Neutrophil (primary cell): ENCODE measurements around the gene DNTT.

ENCODE experiments used
- H3K27ac ChIP-seq: fragments of 200-600 bp; sonication (generic); 2 replicates; pipeline ENCODE4 v1.5.1; 2016; ENCODE audit warnings: mild to moderate bottlenecking, moderate library complexity
- H3K27me3 ChIP-seq: fragments of 200-600 bp; sonication (generic); 2 replicates; pipeline ENCODE4 v1.6.0; 2016; ENCODE audit warnings: mild to moderate bottlenecking
- H3K36me3 ChIP-seq: fragments of 200-600 bp; sonication (generic); 2 replicates; pipeline ENCODE4 v1.5.1; 2017
- H3K4me1 ChIP-seq, 2 experiments: fragments of 200-600 bp in 1 of 2; sonication (generic) in 1 of 2; 1 replicate in 1 of 2; 2 replicates in 1 of 2; pipeline versions ENCODE4 v1.5.1 to v1.6.1; 2013 to 2016; ENCODE audit warnings: low read depth in 1 of 2, low read length in 1 of 2, mild to moderate bottlenecking in 1 of 2, moderate library complexity in 1 of 2; ENCODE audit not compliant: control insufficient read depth in 1 of 2, insufficient read depth in 1 of 2
- H3K4me3 ChIP-seq, 2 experiments: fragments of 200-600 bp in 1 of 2; sonication (generic) in 1 of 2; 1 replicate in 1 of 2; 2 replicates in 1 of 2; pipeline ENCODE4 v1.5.1; 2013 to 2016; ENCODE audit warnings: low read depth in 1 of 2, low read length in 1 of 2, mild to moderate bottlenecking in 1 of 2, moderate library complexity in 1 of 2
- H3K9me3 ChIP-seq: fragments of 200-600 bp; sonication (generic); 2 replicates; pipeline ENCODE4 v1.5.1; 2016
- TF ChIP-seq, protein P1 (sequence below): fragments of 200-600 bp; sonication (generic); IDR thresholded peaks from 2 replicates; pipeline ENCODE4 v1.5.1; 2016; ENCODE audit warnings: antibody characterized with exemption

Gene DNTT

DNA sequence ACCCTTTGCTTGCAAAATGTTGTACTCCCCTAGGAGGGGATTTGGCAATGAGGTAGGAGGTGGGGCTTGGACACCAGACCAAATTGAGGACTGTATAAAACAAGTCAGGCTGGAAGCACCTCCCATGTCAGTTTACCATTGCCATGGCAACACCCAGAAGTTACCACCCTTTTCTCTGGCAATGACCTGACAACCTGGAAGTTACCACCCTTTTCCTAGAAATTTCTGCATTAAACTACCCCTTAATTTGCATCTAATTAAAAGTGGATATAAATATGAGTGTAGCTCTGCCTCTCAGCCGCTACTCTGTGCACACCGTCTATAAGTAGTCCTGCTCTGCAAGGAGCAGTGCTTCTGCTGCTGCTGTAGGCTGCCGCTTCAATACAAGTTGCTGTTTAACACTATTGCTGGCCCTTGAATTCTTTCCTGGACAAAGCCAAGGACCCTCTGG is 25.0 kb upstream of the DNTT start:
- H3K9me3 ChIP-seq, result no peaks in the 10 kb centered on the region
- no peak overlapping the region for H3K4me3 ChIP-seq
- TF ChIP-seq, protein P1, sequence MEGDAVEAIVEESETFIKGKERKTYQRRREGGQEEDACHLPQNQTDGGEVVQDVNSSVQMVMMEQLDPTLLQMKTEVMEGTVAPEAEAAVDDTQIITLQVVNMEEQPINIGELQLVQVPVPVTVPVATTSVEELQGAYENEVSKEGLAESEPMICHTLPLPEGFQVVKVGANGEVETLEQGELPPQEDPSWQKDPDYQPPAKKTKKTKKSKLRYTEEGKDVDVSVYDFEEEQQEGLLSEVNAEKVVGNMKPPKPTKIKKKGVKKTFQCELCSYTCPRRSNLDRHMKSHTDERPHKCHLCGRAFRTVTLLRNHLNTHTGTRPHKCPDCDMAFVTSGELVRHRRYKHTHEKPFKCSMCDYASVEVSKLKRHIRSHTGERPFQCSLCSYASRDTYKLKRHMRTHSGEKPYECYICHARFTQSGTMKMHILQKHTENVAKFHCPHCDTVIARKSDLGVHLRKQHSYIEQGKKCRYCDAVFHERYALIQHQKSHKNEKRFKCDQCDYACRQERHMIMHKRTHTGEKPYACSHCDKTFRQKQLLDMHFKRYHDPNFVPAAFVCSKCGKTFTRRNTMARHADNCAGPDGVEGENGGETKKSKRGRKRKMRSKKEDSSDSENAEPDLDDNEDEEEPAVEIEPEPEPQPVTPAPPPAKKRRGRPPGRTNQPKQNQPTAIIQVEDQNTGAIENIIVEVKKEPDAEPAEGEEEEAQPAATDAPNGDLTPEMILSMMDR, result no peak
- H3K27ac ChIP-seq, result no peak overlapping the region
- no peaks in the 10 kb centered on the region for H3K4me1 ChIP-seq
- no peaks in the 10 kb centered on the region for H3K27me3 ChIP-seq
- H3K36me3 ChIP-seq, result no peaks in the 10 kb centered on the region

DNA sequence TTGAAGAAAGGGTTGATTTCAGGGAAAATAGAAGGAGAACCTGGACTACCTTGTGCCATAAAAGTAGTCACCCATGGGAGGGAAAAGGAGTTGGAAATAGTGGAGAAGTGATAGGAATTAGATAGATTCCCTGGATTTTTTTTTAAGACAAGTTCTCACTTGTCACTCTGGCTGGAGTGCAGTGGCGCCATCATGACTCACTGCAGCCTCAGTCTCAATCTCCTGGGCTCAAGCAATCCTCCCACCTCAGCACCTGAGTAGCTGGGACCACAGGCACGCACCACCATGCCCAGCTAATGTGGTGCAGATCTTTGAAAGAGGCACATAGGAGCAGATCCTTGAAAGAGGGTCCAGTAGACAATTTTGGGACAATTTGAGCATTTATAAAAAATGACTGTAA is 23.4 kb upstream of the DNTT start:
- H3K4me3 ChIP-seq, result no peak overlapping the region
- no peaks in the 10 kb centered on the region for H3K9me3 ChIP-seq
- H3K27ac ChIP-seq, result no peak overlapping the region
- H3K36me3 ChIP-seq, result no peaks in the 10 kb centered on the region
- no peaks in the 10 kb centered on the region for H3K4me1 ChIP-seq
- H3K27me3 ChIP-seq, result no peaks in the 10 kb centered on the region
- TF ChIP-seq, protein P1, result no peak

DNA sequence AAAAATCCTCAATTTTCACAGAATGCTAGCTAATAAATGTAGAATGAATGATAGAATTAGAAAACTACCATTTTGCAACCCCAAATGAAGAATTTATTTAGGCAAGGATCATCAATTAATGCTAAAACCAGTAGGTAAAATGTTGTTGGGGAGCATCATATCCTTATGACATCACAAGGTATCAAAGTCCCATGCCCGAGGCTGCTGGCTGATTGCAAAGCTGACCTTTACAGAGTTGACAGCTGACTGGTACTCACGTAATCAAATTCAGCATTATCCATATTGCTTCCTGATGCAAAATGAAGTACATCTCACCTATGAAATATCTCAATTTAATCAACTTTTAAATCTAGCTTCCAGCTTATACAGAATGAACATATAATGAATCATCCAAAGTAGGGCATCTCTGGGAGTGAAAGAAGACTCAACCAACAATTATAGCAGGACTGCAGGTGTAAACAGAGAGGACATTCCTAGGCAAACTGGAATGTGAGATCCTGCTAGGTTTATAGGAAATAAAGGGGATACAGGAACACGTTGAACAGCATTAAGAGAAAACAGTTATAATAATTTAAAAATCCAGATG is 22.7 kb upstream of the DNTT start:
- no peaks in the 10 kb centered on the region for H3K36me3 ChIP-seq
- no peaks in the 10 kb centered on the region for H3K27me3 ChIP-seq
- H3K27ac ChIP-seq, result no peak overlapping the region
- no peaks in the 10 kb centered on the region for H3K4me1 ChIP-seq
- TF ChIP-seq, protein P1, result no peak
- H3K4me3 ChIP-seq, result no peak overlapping the region
- no peaks in the 10 kb centered on the region for H3K9me3 ChIP-seq

DNA sequence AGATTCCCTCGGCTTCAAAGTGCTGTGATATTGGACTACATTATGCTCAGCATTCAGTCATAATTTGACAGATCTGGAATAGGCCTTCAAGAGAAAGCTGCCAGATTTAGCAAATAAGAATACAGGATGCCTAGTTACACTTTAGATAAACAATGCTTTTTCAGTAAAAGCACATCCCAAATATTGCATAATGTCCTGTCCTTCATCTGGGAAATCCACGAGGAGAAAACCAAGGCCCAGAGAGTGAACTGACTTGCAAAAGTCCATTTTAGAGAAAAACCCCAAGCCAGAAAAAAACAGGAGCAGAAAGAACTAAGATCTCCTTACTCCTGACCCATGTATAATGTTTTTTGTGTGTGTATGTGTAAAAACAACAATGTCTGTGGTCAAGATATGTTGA is 20.9 kb upstream of the DNTT start:
- H3K4me1 ChIP-seq, result no peaks in the 10 kb centered on the region
- no peak overlapping the region for H3K27ac ChIP-seq
- H3K27me3 ChIP-seq, result no peaks in the 10 kb centered on the region
- H3K9me3 ChIP-seq, result no peaks in the 10 kb centered on the region
- no peaks in the 10 kb centered on the region for H3K36me3 ChIP-seq
- no peak overlapping the region for H3K4me3 ChIP-seq
- TF ChIP-seq, protein P1, result no peak

DNA sequence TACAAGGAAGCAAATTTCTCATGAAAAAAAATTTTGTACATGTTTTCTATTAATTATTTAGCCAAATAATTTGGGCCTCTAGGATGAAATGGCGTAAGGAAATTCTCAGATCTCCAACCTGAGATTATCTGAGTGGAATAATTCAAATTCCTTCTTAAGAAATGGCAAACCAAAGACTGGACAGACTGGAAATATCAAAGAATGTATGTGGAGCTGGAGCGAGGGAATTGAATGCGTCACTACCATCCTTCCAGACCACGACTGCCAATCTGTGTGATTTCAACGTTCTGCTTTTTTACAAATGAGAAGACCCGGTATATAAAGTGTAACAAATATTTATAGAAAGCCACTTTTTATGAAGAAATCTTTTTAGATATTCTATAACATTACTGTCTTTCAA is 20.5 kb upstream of the DNTT start:
- H3K27me3 ChIP-seq, result no peaks in the 10 kb centered on the region
- TF ChIP-seq, protein P1, result no peak
- H3K9me3 ChIP-seq, result no peaks in the 10 kb centered on the region
- no peaks in the 10 kb centered on the region for H3K36me3 ChIP-seq
- no peak overlapping the region for H3K4me3 ChIP-seq
- no peak overlapping the region for H3K27ac ChIP-seq
- H3K4me1 ChIP-seq, result no peaks in the 10 kb centered on the region

DNA sequence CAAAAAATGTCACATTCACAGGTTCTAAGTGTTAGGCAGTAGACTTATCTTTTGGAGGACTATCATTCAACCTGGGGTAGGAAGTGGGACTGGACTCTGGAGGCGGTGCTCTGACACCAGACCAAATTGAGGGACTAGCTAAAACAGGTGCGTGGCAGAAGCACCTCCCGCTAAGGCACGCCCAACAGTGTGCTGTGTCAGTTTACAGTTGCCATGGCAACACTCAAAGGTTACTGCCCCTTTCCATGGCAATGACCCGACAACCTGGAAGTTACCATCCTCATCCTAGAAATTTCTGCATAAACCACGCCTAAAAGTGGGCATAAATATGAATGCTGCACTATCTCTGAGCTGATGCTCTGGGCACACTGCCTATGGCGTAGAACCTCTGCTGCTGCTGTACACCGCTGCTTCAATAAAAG is 18.9 kb upstream of the DNTT start:
- no peaks in the 10 kb centered on the region for H3K27me3 ChIP-seq
- no peaks in the 10 kb centered on the region for H3K9me3 ChIP-seq
- H3K4me3 ChIP-seq, result no peak overlapping the region
- no peak overlapping the region for H3K27ac ChIP-seq
- H3K4me1 ChIP-seq, result no peaks in the 10 kb centered on the region
- TF ChIP-seq, protein P1, result no peak
- no peaks in the 10 kb centered on the region for H3K36me3 ChIP-seq
